Neural progenitor cell (in vitro differentiated cells): ENCODE results near the gene PLCG2.

Experiments used
- EZH2 ChIP-seq: fragments of 200-600 bp; sonication (generic); IDR thresholded peaks from 2 replicates; pipeline ENCODE4 v1.6.1; 2017; ENCODE audit warnings: antibody characterized with exemption, mild to moderate bottlenecking, moderate library complexity
- TF ChIP-seq, protein P1 (sequence below): fragments of 200-600 bp; sonication (generic); IDR thresholded peaks from 2 replicates; pipeline ENCODE4 v1.5.1; 2017; ENCODE audit warnings: antibody characterized with exemption, mild to moderate bottlenecking

GRCh38 chr16:81964808-81965207 is 185.7 kb downstream of the PLCG2 start:
- no peak for TF ChIP-seq EZH2
- TF ChIP-seq, protein P1, sequence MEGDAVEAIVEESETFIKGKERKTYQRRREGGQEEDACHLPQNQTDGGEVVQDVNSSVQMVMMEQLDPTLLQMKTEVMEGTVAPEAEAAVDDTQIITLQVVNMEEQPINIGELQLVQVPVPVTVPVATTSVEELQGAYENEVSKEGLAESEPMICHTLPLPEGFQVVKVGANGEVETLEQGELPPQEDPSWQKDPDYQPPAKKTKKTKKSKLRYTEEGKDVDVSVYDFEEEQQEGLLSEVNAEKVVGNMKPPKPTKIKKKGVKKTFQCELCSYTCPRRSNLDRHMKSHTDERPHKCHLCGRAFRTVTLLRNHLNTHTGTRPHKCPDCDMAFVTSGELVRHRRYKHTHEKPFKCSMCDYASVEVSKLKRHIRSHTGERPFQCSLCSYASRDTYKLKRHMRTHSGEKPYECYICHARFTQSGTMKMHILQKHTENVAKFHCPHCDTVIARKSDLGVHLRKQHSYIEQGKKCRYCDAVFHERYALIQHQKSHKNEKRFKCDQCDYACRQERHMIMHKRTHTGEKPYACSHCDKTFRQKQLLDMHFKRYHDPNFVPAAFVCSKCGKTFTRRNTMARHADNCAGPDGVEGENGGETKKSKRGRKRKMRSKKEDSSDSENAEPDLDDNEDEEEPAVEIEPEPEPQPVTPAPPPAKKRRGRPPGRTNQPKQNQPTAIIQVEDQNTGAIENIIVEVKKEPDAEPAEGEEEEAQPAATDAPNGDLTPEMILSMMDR, result no peak
